Stimulated activated CD8-positive, alpha-beta memory T cell treated with anti-CD3 and anti-CD28 coated beads, Interleukin-7, amount 100 ng/mL, for 48 hours (primary cell): Measurements from ENCODE around the gene SCUBE3.

Experiments
- DNase-seq, 2 donors: peaks; one replicate each; pipeline ENCODE4 v3.0.0-alpha.2; 2020; ENCODE audit warnings: low read depth in 1 of 2; ENCODE audit errors: extremely low read depth in 1 of 2

SCUBE3 gene

DNA sequence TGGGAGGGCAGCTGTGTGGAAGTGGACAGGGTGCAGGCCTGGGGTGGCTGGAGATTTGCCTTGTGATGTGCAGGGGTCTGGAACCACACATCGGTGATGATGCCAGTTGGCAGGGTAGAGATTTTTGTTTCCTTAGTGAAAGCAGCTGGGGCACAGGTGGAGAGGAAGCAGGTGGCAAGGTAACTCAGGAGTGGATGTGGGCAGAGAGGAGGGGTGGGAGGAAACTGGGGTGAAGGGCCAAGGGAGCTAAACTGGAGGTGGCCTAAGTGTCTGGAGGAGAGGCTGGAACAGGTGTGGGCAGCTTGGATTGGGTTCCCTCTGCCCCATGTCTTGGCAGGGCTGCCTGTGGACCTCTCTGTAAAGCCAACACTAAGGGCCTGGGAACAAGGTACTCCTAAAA is 4.7 kb upstream of the SCUBE3 start:
- DNase-seq: no peak

DNA sequence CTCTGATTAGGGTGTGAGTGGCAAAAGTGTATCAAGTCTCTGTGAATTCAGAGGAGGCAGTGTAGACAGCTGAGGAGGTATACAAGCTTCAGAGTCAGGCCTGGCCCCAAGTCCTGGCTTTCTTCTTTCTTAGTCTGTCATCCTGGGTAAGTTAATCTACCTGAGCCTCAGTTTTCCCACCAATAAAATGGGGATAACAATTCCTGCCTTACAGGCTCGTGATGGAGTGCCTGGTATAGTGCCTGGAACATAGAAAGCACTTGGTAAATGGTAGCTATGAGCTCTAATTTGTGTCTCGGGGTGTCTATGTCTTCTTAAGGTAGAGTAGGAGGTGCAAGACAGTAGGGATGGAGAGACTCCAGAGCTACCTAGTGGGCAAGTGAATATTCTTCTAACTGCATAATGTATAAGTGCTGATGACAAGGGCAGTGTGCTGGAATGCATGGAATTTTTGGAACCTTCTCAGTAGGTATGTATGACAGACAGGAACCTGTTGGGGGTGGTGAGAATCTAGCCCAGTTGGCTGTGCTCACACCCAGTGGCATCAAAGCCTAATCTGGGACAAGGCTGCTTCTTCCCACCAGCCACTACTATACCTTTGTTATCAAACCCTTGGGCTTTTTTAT is 4.0 kb upstream of the SCUBE3 start:
- DNase-seq: no peak

DNA sequence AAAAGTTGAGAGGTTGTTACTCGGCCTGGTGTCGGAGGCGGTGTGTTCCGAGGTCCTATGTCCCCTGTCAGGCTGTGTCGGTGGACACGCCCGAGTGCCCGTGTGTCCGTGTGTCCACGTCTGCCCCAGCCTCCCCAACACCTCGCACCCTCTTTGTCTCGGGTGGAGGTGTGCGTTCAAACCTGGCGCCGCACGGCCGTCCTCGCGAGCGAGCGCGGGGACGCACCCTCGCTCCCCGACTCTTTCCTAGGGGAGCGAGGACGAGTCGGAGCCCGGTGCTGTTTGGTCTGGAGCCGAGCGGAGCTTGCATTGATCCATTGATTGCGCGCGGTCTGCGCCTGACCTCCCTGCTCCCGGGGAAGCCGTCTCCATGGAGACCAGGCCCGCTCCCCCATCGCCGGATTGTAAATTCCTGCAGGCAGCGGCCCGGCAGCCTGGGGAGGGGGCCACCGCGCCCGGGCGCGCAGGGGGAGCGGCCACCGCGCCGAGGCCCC is 411 bp upstream of the SCUBE3 start:
- no peak for DNase-seq

DNA sequence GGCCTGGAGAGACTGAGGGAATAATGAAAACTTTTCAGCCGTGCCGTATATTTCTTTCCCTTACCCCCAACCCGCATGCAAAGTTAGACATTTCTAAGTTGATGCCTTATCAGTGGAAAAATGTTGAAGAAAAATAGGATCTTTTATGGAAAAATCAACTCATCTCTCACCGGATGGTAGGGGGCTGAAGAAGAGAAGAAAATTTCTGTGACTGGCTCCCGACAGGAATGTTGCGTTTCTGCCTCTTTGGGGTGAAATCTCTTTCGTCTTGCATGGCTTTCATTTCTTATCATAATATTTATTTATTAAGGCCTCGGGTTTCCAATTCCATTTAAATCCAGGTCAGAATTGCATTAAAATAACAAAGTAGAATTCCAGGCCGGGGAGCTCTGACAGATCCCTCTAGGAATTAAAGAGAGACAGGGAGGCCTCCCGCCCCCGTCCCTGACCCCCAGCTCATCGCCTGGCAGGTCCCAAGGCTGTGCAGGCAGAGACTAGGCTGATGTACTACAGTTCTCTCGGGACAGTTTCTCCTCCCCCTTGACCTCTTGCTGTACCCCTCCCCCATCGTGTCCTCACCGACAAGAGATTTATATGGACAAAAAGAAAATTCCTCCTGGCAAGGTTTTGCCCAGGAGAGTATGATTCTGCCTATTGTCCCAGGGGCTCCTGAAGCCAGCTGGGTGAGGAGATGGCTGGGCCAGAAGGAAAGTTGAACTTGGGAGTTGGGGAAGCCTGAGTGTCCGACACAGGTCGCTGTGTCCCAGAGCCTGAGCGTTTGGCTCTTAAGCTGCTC is 1.3 kb downstream of the SCUBE3 start:
- DNase-seq: no peak

DNA sequence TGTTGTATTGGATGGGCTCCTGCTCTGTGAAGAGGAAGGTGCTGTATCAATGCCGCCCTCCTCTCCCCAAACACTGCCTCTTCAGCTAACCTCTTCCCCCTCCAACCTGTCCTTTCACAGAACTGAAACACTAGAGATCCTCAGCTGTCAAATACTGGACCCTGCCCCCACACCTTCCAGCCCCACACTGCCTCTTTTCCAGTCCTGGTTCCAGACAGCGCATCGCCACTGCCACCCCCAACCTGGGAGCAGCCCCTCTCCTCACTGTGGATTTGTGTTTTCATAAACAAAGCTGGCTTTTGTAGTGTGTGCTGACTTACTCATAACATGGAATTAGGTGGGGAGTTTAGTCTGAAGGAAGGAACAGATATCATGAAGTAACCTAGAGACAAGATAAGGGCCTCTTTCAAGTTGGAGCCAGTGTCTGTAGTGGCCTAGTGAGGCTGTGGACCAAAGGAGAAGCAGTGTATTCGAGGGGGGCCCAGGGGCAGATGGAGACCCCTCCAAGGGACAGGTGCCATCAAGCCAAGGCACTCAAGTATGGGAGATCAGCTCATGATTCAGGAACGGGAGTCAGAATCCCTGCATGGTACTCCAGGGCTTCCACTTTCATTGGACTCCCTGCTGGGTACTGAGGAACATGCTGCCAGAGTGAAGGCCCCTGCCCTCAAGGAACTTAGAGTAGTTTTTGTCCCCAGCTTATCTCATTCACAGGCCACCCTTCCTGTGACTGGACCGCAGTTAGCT is 2.1 kb downstream of the SCUBE3 start:
- DNase-seq: no peak

DNA sequence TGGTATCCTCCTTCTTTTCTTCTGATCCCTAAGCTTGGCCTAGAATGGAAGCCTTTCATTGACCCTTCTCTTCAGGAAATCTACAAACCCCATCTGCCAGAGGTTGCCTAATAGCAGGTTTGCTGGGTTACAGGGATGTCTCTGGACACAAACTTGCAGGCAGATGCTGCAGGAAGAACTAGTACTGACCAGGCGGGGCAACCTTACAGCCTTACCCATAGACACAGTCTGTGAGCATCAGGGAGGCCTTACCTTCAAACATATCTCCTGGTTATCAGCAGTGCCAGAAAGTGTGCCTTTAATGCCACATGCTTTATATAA is 2.6 kb downstream of the SCUBE3 start:
- DNase-seq: no peak

DNA sequence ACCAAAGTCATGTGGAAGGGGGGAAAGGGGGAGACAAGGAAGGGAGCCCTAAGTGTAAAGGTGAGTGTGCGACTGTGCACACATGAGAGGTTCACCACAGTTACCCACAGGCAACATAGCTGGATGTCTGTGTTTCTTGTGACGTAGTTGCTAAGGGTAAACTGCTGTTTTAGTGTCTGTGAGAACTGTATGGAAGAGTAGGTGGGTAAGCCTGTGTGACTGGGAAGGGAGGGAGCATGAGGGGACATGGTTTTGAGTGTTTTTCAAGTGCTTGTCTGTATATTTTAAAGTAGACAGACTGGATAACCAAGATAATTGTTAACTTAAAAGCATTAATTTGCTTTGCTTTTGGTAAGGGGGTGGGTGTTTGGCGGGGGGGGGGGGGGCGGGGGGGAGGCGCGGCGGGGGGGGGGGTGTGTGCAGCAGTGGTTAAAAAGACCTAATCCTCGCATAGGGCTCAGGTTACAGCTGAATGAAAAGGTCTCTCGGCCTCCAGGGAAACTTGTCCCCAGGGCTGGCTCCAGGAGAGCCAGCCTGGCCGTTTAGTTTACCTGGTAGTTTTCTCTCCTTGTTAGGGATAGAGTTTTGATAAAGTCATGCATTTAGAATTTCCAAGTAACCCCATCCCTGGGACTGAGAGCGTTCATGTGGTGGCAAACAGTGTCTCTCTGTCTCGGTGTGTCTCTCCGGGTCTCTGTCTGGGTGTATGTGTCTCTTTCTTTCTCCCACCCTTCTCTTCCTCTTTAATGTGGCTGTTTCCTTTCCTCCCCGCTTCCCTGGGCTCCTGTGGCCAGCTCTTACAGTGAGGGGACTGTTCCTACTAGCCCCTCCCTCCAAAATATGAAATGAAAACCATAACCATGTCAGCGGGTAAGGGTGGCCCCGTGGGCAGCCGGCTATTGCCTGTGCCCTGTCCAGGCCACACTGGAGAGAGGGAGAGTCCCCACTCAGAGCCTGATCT is 3.4 kb downstream of the SCUBE3 start:
- no peak for DNase-seq

DNA sequence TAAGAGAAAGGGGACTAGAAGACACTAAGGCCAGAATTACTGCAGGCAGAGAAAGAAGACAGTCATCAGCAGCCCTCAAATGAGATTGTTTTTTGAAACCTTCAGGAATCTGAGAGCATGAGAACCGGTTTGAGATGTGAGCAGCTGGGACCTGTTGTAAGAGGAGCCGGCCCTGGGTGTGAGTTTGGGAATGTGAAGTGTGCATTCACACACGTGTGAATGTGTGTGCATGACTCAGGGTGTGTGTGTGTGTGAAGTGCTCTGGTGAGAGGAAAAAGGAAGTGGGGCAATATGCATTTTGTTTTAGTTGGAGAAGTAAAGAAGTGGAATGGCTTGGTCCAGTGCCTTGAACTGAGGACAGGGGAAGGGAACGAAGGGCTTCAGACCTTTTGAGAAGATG is 4.3 kb downstream of the SCUBE3 start:
- no peak for DNase-seq

DNA sequence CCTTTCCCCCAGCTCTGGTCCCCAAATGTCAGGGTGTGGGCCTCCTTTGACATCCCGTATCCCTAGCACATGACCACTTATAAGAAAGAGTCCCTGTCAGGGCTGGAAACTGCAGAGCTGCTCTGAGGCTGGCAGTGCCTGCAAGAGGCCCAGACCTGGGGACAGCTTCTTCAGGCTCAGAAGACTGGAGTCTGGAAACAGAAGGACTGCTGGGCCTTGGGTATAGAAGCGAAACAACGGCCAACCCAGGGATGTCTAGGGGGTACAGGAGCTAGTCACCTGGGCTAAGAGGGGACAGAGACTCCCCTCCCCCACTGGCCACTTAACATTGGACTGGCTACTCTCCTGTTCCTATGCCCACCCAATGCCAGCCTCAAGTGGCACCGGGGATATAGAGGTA is 4.7 kb downstream of the SCUBE3 start:
- DNase-seq: no peak

DNA sequence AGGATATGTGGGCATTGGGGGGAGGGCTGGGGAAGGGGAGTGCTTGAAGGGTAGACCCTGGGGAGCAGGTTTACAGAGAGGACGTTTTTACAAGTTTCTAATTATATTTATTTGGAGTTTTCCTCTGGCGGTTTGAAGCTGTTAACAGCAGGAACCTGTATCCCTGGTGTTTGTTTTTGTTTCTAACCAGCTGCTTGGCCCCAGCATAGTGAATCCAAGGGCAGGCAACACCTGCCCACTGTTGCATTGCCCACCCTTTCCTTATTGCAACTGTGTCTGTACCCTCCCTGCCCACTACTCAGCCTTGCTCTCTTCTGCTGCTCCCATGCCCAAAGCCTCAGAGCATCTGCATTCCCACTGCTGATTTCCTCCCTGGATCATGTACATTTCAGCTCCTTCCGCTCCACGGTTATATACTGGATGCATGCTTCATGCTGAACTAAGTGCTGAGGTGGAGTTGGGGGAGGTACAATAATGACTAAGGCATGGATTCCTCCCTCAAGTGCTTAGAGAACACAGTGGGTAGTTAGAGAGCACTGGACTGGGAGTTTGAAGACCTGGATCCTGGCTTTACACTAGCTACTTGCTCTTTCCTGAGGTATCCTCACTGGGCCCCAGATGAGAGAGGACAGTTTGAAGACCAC is 6.0 kb downstream of the SCUBE3 start:
- DNase-seq: no peak

DNA sequence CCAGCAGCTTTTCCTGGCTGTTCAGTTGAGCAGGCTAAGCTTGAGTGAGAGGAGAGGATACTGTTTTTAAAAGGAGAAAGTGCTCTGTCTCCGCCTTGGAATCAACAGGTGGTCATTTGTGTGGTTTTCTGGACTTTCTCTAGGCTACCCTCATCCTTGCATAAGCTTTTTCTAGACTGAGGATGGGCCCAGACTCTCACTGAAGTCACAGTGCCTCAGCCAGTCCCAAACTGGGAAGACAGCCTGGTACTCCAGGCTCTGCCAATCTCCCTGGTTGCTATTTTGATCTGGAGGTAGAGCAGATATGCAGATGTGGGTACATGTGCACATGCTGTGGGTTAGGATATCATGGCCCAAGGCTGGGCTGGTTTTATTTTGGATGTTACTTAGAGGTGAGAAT is 7.0 kb downstream of the SCUBE3 start:
- DNase-seq: no peak

DNA sequence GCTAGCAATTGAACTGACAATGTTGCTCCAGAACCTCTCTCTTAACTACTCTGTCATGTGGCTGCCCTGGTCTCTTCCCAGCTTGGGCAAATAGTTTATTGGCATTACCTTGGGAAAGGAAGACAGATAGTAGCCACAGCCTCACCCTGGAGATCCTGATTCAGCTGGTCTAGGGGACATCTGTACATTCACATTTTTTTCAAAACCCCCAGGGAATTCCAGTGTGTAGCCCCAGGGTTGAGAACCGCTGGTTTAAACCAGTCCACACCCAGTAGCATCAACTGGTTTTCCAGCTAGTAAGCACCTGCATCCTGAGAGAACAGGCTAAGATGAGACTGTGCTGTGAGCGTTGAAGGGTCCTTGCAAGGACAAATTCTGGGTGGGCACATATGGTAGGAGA is 9.6 kb downstream of the SCUBE3 start:
- no peak for DNase-seq

DNA sequence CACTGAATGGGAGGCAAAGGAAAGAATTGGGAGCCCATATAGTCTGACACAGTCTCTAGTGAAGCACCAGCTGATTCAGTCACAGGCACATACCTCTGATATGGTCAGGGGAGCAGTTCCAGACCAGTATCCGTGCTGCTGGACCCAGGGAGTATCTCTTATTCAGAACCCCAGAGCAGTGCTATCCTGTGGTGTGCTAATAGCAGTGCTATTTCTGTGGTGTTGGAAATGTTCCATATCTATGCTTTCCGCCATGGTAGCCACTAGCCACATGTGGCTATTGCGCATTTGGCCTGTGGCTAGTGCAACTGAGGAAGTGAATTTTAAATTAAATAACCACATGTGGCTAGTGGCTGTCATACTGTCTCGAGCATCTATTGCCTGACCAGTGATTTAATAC is 11.0 kb downstream of the SCUBE3 start:
- no peak for DNase-seq

DNA sequence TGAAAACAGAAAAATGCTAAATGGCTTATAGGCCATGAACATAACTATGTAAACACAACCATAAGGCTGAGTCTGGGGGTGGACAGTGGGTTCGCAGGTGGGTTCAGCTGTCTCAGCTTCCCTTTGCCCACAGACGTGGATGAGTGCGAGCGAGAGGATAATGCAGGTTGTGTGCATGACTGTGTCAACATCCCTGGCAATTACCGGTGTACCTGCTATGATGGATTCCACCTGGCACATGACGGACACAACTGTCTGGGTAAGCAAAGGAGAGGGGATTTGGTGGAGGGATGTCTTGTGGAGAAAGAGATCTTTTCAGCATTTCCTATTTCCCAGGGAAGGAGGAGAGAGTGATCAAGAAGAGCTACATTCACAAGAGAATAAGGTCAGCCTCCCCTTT is 14.7 kb downstream of the SCUBE3 start:
- no peak for DNase-seq

DNA sequence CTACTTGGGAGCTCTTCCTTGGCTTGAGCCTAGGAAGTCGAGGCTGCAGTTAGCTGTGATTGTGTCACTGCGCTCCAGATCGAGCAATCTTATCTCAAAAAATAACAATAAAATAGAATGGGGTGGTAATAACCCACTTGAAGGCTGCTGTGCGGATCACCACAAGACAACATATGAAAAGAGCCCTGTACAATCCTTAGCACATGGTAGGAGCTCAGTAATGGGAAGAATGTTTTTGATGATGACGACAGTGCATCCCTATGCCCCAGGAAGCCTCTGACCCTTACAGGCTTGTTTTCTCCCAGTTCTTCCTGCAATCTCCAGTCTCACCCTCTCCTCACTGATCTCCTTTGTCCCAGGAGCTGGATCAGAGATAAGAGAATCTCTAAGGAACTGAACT is 15.5 kb downstream of the SCUBE3 start:
- no peak for DNase-seq

DNA sequence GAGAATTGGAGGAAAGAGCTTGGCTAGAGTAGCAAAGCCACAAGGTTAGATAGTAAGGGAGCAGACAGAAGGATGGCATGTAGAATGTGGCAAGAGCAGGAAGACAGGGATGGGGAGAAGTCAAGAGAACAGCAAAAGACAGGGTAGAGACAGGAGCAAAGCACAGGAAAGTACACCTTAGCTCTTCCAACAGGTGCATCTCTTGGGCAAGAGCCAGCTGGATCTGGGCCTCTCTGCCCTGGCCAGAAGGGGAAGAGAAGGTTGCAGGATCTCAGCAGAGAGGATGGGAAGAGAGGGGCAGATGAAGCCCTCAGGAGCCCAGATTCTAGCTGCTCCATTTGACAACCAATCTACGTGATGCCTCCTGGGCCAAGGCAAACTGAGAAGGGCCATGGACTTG is 16.7 kb downstream of the SCUBE3 start:
- DNase-seq: no peak

DNA sequence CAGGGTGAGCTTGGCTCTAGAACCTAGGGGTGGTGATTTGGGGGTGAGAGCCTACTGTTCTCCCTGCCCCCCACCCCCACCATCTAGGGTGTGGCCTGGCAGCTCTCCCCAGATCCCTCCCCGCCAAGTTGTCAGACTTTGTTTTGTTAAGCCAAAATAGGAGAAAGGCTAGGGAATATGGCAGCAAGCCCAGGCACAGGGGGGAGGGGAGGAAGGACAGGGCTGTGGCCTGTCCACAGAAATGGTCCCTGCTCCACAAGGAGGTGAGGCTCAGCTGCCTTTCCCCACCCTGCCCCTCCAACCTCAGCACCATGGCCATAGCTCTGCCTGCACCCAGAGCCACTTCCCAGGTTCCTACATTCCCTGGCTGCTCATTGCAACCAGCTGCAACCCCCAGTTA is 17.2 kb downstream of the SCUBE3 start:
- no peak for DNase-seq

DNA sequence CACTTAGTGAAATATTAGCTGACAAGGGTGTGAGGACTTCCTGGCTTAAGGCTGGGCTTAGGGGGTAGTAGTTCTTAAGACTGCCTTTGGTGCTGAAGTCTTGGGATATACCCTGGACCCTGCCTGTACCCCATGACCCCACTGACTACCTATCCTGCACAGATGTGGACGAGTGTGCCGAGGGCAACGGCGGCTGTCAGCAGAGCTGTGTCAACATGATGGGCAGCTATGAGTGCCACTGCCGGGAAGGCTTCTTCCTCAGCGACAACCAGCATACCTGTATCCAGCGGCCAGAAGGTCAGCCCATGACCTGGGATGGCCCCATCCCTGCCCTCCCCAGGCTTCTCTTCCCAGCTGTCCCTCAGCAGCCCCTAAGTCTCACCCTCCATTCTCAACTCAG is 17.8 kb downstream of the SCUBE3 start:
- no peak for DNase-seq

DNA sequence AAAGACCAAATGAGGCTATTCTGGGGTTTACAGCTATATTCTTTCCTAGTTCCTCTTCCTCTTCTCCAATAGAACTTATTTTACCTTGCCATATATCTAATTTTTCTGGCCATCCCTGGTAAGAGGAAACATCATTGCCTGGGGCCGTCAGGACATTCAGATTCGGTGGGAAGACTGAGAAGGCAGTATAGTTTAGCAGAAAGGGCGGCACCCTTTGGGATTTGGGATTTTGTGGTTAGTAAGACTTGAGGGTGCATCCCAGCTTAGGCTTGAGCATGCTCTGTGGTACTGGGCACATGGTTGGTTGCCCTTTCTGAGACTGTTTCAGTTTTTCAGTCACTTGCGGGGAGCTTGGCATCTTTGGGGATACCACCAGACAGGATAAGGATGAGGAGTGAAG is 21.1 kb downstream of the SCUBE3 start:
- no peak for DNase-seq

DNA sequence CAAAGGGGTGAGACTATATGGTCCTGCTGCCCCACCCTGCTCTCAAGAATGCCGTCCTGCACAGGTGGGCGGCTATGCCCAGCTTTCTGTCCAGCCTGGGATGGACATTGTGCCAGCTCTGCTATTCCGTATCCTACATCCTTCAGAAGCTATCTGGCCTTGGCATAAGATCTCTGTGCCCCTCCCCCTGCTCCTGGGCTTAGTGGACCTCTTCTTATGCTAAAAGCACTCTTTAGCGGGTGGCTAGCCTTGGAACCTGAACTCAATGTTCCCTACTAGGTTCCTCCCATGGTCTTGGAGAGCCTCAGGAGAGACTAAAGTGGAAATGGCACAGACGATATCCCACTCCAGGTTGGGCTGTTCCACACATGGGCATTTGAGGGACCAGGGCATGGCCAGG is 22.5 kb downstream of the SCUBE3 start:
- DNase-seq: no peak
